ENCODE results near the gene AGR2.

AGR2 gene

DNA sequence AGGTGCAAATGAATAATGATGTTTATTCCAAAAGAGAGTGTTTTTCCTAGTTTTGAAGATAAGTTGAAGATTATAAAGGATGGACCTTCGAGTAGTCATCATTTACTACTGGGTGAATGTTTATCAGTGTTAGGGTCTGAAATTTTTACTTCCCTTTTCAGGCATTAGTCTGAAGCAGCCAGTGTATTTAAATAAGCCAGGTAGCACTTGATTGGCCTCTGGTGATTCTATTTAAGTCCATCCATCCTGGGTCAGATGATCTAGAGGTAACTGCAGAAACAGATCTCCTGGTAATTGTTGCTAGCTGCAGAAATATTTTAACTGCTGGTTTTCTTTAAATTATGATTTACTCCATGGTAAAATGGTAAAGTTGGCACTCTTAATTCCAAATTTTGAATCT lies 34.1 kb upstream of the AGR2 start:
- Histone ChIP-seq H3K27me3 (ENCODE audit: insufficient read depth, low read length, poor library complexity) (no peaks in the 10 kb centered on the region), H3K4me2 (ENCODE audit: insufficient read depth, low read length) (no peak overlapping the region), H3K4me1 (ENCODE audit: insufficient read depth, low read length) (no peaks in the 10 kb centered on the region), H3K79me2 (ENCODE audit: insufficient read depth, low read length) (no peaks in the 10 kb centered on the region), H3K9ac (ENCODE audit: low read depth, low read length) (no peak overlapping the region), H3K36me3 (ENCODE audit: insufficient read depth, low read length) (no peaks in the 10 kb centered on the region), H2AFZ (ENCODE audit: low read depth, low read length) (no peak overlapping the region), H3K27ac (ENCODE audit: low read length) (no peak overlapping the region), H3K4me3 (ENCODE audit: low read depth in 1 of 2, low read length in 2 of 2) (no peak overlapping the region), H3K9me3 (ENCODE audit: insufficient read depth, low read length, severe bottlenecking) (no peaks in the 10 kb centered on the region), H4K20me1 (ENCODE audit: insufficient read depth, low read length) (no peaks in the 10 kb centered on the region)
- no peak for TF ChIP-seq CTCF (IDR thresholded peaks at IDR 0.05; ENCODE audit: borderline replicate concordance, extremely low read depth, low read length, poor library complexity, severe bottlenecking)
- no peak for TF ChIP-seq EZH2 (IDR thresholded peaks at IDR 0.05; ENCODE audit: borderline replicate concordance, low read depth, low read length, severe bottlenecking)
- no peak for ATAC-seq (ENCODE audit: insufficient read depth, low read depth)
- no peak for DNase-seq

GRCh38 chr7:16838386-16838785 lies 33.6 kb upstream of the AGR2 start:
- no peak for DNase-seq
- Histone ChIP-seq H3K27ac (ENCODE audit: low read length) (no peak overlapping the region), H2AFZ (ENCODE audit: low read depth, low read length) (no peak overlapping the region), H3K4me2 (ENCODE audit: insufficient read depth, low read length) (no peak overlapping the region), H3K4me1 (ENCODE audit: insufficient read depth, low read length) (no peaks in the 10 kb centered on the region), H3K9ac (ENCODE audit: low read depth, low read length) (no peak overlapping the region), H3K27me3 (ENCODE audit: insufficient read depth, low read length, poor library complexity) (no peaks in the 10 kb centered on the region), H4K20me1 (ENCODE audit: insufficient read depth, low read length) (no peaks in the 10 kb centered on the region), H3K4me3 (ENCODE audit: low read depth in 1 of 2, low read length in 2 of 2) (no peak overlapping the region), H3K36me3 (ENCODE audit: insufficient read depth, low read length) (no peaks in the 10 kb centered on the region), H3K9me3 (ENCODE audit: insufficient read depth, low read length, severe bottlenecking) (no peaks in the 10 kb centered on the region), H3K79me2 (ENCODE audit: insufficient read depth, low read length) (no peaks in the 10 kb centered on the region)
- no peak for ATAC-seq (ENCODE audit: insufficient read depth, low read depth)
- TF ChIP-seq EZH2 (IDR thresholded peaks at IDR 0.05; ENCODE audit: borderline replicate concordance, low read depth, low read length, severe bottlenecking) = no peak
- TF ChIP-seq CTCF (IDR thresholded peaks at IDR 0.05; ENCODE audit: borderline replicate concordance, extremely low read depth, low read length, poor library complexity, severe bottlenecking) = no peak

DNA sequence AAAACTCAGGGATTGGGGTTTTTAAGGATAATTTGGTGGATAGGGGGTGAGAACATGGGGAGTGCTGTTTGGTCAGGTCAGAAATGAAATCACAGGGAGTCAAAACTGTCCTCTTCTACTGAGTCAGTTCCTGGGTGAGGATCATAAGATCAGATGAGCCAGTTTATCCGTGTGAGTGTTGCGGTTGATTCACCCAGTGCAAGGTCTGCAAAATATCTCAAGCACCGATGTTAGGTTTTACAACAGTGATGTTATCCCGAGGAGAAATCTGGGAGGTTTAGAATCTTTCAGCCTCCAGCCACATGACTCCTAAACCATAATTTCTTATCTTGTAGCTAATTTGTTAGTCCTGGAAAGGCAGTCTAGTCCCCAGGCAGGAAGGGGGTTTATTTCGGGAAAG lies 31.7 kb upstream of the AGR2 start:
- no peak overlapping the region for H2AFZ ChIP-seq (ENCODE audit: low read depth, low read length)
- DNase-seq (no peak), ATAC-seq (ENCODE audit: insufficient read depth, low read depth) (no peak)
- H3K36me3 ChIP-seq (ENCODE audit: insufficient read depth, low read length) = no peaks in the 10 kb centered on the region
- H3K79me2 ChIP-seq (ENCODE audit: insufficient read depth, low read length) = no peaks in the 10 kb centered on the region
- no peak overlapping the region for H3K4me2 ChIP-seq (ENCODE audit: insufficient read depth, low read length)
- no peaks in the 10 kb centered on the region for H3K4me1 ChIP-seq (ENCODE audit: insufficient read depth, low read length)
- H3K4me3 ChIP-seq (ENCODE audit: low read depth in 1 of 2, low read length in 2 of 2) = no peak overlapping the region
- H3K9me3 ChIP-seq (ENCODE audit: insufficient read depth, low read length, severe bottlenecking) = no peaks in the 10 kb centered on the region
- H3K27ac ChIP-seq (ENCODE audit: low read length) = no peak overlapping the region
- H3K27me3 ChIP-seq (ENCODE audit: insufficient read depth, low read length, poor library complexity) = no peaks in the 10 kb centered on the region
- no peak overlapping the region for H3K9ac ChIP-seq (ENCODE audit: low read depth, low read length)
- H4K20me1 ChIP-seq (ENCODE audit: insufficient read depth, low read length) = no peaks in the 10 kb centered on the region
- TF ChIP-seq EZH2 (IDR thresholded peaks at IDR 0.05; ENCODE audit: borderline replicate concordance, low read depth, low read length, severe bottlenecking) = no peak
- no peak for TF ChIP-seq CTCF (IDR thresholded peaks at IDR 0.05; ENCODE audit: borderline replicate concordance, extremely low read depth, low read length, poor library complexity, severe bottlenecking)

- ATAC-seq (ENCODE audit: insufficient read depth, low read depth) = no peak
- Histone ChIP-seq H4K20me1 (ENCODE audit: insufficient read depth, low read length) (no peaks in the 10 kb centered on the region), H3K27ac (ENCODE audit: low read length) (no peak overlapping the region)
Observed at GRCh38 chr7:16833373-16833772, 28.6 kb upstream of the AGR2 start.

More at GRCh38 chr7:16833373-16833772, 28.6 kb upstream of the AGR2 start:
- no peaks in the 10 kb centered on the region for H3K4me1 ChIP-seq (ENCODE audit: insufficient read depth, low read length)
- H3K9ac ChIP-seq (ENCODE audit: low read depth, low read length) = no peak overlapping the region
- H3K36me3 ChIP-seq (ENCODE audit: insufficient read depth, low read length) = no peaks in the 10 kb centered on the region
- no peak overlapping the region for H3K4me2 ChIP-seq (ENCODE audit: insufficient read depth, low read length)
- no peaks in the 10 kb centered on the region for H3K27me3 ChIP-seq (ENCODE audit: insufficient read depth, low read length, poor library complexity)
- no peaks in the 10 kb centered on the region for H3K79me2 ChIP-seq (ENCODE audit: insufficient read depth, low read length)
- TF ChIP-seq EZH2 (IDR thresholded peaks at IDR 0.05; ENCODE audit: borderline replicate concordance, low read depth, low read length, severe bottlenecking) = no peak
- TF ChIP-seq CTCF (IDR thresholded peaks at IDR 0.05; ENCODE audit: borderline replicate concordance, extremely low read depth, low read length, poor library complexity, severe bottlenecking) = no peak
- no peak for DNase-seq
- no peak overlapping the region for H3K4me3 ChIP-seq (ENCODE audit: low read depth in 1 of 2, low read length in 2 of 2)
- H2AFZ ChIP-seq (ENCODE audit: low read depth, low read length) = no peak overlapping the region
- H3K9me3 ChIP-seq (ENCODE audit: insufficient read depth, low read length, severe bottlenecking) = no peaks in the 10 kb centered on the region

Data from DND-41 (cell line).